Stromal cell of bone marrow (primary cell): ENCODE results near the gene RPS14.

Experiments used
- DNase-seq: peaks from one replicate; pipeline ENCODE4 v3.0.0-alpha.2; 2012; ENCODE audit warnings: low read depth

Gene RPS14

DNA sequence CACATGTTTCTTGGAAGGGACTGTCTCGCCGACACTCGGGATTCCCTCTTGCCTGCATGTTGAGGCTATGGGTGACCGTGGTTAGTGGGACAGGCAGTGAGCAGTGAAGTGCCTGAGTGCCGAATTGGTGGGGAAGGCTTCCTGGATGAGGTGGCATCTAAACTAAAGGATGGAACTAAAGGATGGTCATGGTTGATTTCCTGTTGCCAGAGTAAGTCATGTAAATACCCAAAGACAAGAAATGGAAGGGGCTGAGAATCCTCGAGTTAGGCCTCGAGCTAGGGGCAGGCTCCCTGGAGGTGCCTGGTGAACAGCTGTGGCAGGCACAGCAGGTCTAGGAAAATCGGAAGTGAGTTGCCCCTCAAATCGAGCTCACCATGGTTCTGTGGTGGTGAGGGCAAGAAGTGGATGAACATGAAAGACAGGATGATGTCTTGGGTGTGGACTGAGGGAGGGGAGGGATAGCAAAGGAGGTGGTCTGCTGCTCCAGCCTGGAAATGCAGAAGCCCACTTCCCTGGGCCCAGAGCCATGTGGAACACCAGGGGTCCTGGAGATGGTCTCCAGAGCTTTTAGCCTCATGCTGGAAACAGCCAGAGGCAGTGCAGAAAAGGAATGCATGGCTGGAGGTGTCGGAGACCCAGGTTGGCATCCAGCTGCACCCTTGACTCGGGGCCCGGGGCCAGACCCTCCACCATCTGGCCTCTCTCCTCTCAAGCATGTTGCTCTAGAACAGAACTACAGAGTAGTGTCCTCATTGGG, 49.0 kb downstream of the RPS14 start:
- DNase-seq: no peak

DNA sequence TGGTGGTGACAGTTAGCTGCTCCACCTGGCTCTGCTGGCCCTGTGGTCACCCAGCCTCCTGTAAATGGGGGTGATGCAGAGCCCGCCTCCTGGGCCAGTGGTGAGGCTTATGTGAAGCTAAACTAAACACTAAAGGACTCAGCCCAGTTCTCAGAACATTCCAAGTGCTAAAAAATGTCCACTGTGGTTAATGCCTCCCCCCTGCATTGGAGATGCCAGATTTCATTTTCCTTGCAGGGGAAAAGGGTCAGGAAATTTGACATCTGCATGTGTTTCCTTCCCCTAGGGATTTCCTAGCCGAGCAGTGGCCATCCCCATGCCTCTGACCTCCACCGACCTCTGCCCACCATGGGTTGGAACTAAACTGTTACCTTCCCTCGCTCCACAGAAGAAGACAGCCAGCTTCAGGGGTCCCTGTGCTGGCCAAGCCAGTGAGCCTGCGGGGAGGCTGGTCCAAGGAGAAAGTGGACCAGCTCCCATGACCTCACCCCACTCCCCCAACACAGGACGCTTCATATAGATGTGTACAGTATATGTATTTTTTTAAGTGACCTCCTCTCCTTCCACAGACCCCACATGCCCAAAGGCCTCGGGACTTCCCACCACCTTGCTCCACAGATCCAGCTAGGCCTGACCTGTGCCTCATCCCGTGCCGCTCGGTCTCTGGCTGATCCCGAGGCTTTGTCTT, 49.9 kb downstream of the RPS14 start:
- no peak for DNase-seq

DNA sequence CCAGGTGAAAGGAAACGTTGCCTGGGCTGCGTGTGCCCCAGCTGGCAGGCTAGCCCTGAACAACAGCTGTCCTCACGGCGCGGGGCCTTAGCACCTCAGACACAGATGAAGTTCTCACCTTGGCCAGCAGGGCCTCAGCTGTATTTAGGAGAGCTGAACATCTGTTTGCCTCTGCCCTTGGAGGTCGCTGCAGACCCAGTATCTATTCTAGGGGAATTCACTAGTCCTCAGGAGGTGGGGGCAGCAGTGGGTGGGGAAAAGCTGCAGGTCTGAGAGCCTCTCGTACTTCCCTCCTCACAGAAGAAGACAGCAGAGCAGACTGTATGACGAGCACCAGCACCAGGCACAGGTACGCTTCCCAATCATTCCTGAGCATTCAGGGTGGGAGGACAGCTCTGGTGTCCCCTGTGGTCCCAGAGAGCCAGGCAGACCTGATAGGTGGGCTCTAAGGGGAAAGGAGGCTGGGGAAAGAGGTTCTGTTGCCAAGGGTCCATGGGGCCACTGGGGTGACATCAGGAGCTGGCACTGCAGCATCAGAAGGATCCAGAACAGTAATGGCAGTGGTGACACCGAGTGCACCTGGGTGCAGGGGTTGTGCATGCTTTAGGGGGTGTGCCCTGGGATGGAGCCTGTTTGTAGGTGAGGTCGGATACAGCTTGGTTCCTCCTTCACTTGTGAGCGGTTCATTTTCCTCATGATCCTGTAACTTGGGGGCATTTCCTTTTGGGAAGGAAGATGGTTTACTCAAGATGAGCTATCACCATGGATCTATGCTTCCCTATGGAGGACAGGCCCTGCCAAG, 50.6 kb downstream of the RPS14 start:
- no peak for DNase-seq

DNA sequence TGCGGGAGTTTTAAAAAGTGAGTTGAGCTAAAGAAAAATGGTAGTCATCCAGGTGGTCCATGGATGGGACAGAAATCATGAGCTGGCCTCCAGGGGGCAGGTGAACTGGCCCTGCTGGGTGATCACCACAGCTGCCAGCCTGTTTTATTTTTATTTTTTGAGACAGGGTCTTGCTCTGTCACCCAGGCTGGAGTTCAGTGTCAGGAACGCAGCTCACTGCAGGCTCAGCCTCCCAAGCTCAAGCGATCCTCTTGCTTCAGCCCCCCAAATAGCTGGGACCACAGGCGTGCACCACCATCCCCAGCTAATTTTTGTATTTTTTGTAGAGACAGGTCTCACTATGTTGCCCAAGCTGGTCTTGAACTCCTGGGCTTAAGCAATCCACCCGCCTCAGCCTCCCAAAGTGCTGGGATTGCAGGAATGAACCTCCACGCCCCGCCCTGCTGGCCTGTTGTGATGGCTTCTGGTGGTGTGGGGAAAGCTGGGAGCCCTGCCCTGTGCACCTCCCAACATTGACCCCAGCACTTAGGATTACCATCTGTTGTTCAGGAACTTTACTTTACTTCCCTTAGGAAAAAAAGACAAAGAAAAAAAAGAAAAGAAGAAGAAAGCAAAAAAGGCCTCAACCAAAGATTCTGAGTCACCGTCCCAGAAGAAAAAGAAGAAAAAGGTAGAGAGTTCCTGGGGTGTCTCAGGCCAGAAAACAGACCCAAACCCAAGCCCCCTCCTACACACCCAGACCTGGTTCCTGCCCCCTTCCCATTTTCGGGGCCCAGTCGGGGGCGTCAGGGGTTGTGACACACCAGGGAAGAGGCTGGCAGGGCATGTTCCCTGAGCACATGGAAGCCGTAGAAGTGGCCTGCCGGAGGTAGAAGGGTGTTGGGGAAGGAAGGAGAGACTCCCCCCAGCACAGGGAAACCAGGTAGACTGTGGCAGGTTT, 51.5 kb downstream of the RPS14 start:
- no peak for DNase-seq

DNA sequence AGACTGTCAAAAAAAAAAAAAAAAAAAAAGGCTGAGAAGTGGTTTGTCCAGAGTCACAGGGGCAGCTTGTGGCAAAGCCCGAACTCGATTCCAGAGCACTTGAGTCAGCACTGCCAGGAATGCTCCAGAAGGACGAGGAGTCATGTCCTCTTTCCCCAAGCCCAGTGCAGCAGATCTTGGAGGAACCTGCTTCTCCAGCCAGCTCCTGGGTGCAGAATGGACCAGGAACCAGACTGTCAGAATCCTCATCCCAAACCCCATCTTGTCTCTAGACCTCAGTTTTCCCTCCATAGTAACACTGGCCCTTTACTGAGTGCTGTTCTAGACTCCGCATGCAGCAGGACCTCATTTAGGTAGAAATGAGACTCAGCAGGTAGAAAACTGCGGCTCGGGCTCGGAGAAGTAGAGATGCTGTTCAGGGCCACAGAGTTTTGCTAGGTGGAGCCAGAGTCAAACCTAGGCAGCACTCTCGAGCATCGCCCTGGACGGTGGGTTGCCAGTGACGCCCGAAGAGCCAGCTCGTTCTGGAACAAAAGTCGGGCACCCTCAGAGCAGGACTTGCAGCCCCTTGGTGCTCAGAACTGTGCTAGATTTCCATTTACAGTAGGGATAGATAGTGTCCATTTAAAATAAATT, 52.3 kb downstream of the RPS14 start:
- peak; percentile 18 for DNase-seq

DNA sequence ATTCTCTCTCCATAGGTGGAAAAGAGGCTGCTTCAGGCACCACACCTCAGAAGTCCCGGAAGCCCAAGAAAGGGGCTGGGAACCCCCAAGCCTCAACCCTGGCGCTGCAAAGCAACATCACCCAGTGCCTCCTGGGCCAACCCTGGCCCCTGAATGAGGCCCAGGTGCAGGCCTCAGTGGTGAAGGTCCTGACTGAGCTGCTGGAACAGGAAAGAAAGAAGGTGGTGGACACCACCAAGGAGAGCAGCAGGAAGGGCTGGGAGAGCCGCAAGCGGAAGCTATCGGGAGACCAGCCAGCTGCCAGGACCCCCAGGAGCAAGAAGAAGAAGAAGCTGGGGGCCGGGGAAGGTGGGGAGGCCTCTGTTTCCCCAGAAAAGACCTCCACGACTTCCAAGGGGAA, 53.3 kb downstream of the RPS14 start:
- DNase-seq: no peak

DNA sequence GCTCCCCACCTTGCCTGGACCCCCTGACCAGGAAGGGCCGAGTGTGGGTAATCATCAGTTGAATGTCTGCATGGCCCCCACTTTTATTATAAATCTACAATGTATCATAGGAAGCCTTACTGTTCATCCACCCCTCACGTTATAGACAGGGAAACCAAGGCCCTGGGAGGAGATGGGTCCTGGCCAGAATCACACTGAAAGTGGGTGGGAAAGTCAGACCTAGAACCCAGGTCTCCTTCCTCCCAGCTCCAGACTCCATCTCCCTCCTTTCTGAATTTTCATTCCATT, 53.9 kb downstream of the RPS14 start:
- DNase-seq: no peak

DNA sequence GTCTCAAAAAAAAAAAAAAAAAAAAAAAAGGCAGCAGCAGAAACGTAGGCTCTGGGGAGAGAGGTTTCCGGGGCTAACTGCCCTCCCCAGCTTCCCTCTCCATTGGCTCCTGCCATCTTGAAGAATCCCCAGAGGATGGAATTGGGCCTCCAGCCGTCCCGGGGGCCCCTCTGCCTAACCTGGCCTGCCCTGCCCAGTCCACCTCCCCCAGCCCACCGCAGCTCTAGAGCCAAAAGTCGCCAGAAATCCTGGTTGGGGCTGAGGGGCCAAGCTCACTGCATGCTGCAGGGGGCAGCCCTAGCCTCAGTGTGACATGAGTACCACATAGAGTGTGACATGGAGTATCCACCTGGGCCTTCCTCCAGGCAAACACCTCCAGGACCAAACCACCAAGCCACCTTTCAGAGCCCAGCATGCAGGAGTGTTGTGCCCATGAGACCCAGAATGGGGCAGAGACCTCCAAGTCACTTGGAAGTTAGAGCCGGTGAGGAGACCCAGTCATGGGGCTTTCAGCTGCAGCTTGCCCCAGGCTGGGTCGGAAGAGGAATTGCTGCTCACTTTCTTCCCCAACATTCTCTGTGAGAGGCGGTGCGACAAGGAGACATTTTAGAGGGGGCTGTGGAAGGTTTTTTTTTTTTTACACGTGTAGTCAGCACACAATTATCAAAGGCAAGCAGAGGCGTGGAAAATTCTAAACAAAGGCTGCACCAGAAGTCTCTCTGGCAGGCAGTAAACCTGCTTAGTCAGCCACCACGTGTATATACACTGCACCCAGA, 54.4 kb downstream of the RPS14 start:
- no peak for DNase-seq

DNA sequence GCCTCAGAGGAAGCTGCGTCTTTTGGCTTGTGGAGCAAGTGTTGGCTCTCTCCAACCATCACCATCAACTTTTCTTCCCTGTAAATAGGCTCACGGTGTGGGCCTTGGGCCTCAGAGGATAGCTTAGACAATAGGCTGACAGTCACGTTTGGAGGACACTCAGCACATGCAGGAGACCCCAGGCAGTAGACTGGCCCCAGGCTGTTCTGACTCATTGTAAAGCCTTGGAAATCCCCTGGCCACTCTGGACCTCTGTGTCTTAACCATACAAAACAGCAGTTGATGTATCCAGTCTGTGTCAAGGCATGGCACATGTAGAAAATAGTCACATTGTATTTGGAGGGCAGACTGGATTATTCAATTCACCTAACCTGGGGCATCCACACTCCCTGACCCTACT, 55.4 kb downstream of the RPS14 start:
- DNase-seq: no peak

DNA sequence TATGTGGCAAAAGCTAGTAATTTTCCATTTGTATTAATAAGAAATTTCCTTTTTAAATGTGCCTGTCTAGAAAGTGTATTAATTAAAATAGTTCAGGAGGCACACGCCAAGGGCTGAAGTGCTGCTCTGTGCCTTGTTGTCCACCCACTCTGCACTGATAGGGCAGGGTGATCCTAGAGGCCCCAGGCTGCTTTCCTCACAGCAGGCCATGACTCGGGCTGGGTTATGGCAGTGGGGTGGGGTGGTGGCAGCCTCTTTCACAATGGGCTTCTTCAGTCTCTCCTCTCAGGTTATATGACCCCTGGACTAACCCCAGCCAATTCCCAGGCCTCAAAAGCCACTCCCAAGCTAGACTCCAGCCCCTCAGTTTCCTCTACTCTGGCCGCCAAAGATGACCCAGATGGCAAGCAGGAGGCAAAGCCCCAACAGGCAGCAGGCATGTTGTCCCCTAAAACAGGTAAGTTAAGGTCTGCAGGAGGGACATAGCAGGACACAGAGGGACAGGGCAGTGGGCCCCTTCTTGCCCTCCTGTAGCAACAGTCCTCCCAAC, 56.4 kb downstream of the RPS14 start:
- DNase-seq: no peak

DNA sequence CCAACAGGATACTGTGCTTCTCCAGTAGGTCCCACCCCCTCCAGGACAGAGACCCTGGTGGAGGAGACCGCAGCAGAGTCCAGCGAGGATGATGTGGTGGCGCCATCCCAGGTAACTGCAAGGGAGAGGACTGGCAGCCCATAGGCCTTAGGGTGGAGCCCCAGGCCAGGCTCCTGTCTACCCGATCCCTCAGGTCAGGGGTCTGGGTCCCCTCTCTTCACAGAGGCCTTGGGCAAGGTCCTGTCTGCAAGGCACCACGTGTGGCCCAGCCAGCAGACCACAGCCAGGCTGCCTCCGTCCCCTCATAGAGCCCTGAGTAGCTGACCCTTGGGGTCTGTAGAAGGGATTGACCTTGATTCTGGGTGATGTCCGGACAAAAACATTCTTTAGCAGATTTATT, 56.9 kb downstream of the RPS14 start:
- no peak for DNase-seq
